Neural cell (in vitro differentiated cells): ENCODE results near the gene WFIKKN2. TPM values are rescaled to one million over a fixed set of nuclear protein-coding genes. Genes with fewer than 3 reads are reported as not detected.

ENCODE experiments used
- H2AFZ ChIP-seq: fragments of 200-600, 300-800 bp; sonication (generic), shearing (Covaris generic); 2 replicates; pipeline ENCODE4 v1.6.0; 2014; ENCODE audit warnings: low read depth, mild to moderate bottlenecking, antibody characterized with exemption, low read length, moderate library complexity
- H3F3A ChIP-seq: fragments of 200-600 bp; shearing (Covaris generic); 2 replicates; pipeline ENCODE4 v1.6.1; 2016; ENCODE audit warnings: mild to moderate bottlenecking, moderate library complexity, mixed read lengths, antibody characterized with exemption, low read length; ENCODE audit not compliant: insufficient read depth, poor library complexity, severe bottlenecking
- H3K27ac ChIP-seq: fragments of 200-600, 300-800 bp; sonication (generic), shearing (Covaris generic); 2 replicates; pipeline ENCODE4 v1.5.1; 2014; ENCODE audit warnings: mild to moderate bottlenecking, low read length, moderate library complexity
- H3K27me3 ChIP-seq: fragments of 300-800, 200-600 bp; sonication (generic), shearing (Covaris generic); 2 replicates; pipeline ENCODE4 v1.6.0; 2014; ENCODE audit warnings: mild to moderate bottlenecking, low read depth, low read length, moderate library complexity; ENCODE audit not compliant: insufficient read depth
- H3K36me3 ChIP-seq: fragments of 300-800, 200-600 bp; sonication (generic), shearing (Covaris generic); 2 replicates; pipeline ENCODE4 v1.5.1; 2014; ENCODE audit warnings: mild to moderate bottlenecking, antibody characterized with exemption, low read length, moderate library complexity; ENCODE audit not compliant: insufficient read depth
- H3K4me2 ChIP-seq: fragments of 300-800, 200-600 bp; sonication (generic), shearing (Covaris generic); 2 replicates; pipeline ENCODE4 v1.6.0; 2014; ENCODE audit warnings: mild to moderate bottlenecking, low read length
- H3K4me3 ChIP-seq: fragments of 300-800, 200-600 bp; sonication (generic), shearing (Covaris generic); 2 replicates; pipeline ENCODE4 v1.5.1; 2014; ENCODE audit warnings: mild to moderate bottlenecking, low read length, moderate library complexity
- H3K79me2 ChIP-seq: fragments of 200-600 bp; shearing (Covaris generic); replicated peaks from 2 replicates; pipeline ENCODE4 v1.6.0; 2014; ENCODE audit warnings: mild to moderate bottlenecking, low read length, moderate library complexity; ENCODE audit not compliant: insufficient read depth
- H3K9ac ChIP-seq: fragments of 300-800, 200-600 bp; sonication (generic), shearing (Covaris generic); 2 replicates; pipeline ENCODE4 v1.6.1; 2016; ENCODE audit warnings: mild to moderate bottlenecking, low read length, mixed read lengths
- H3K9me2 ChIP-seq: fragments of 200-600 bp; shearing (Covaris generic); 2 replicates; pipeline ENCODE4 v1.6.1; 2016; ENCODE audit warnings: mild to moderate bottlenecking, low read length, mixed read lengths; ENCODE audit not compliant: insufficient read depth
- H3K9me3 ChIP-seq: fragments of 200-600, 300-800 bp; sonication (generic), shearing (Covaris generic); 2 replicates; pipeline ENCODE4 v1.6.1; 2016; ENCODE audit warnings: mild to moderate bottlenecking, mixed run types, low read length, moderate library complexity, mixed read lengths
- H4K20me1 ChIP-seq: fragments of 200-600 bp; shearing (Covaris generic); 2 replicates; pipeline ENCODE4 v1.6.1; 2016; ENCODE audit warnings: mild to moderate bottlenecking, mixed run types; ENCODE audit not compliant: insufficient read depth
- CTCF ChIP-seq: fragments of 450-650 bp; IDR thresholded peaks from 2 replicates; pipeline ENCODE4 v1.5.1; 2014; ENCODE audit warnings: antibody characterized with exemption, mild to moderate bottlenecking, moderate library complexity; ENCODE audit not compliant: poor library complexity, severe bottlenecking
- EP300 ChIP-seq: fragments of 450-650 bp; conservative IDR thresholded peaks from 2 replicates; pipeline ENCODE4 v1.6.1; 2014; ENCODE audit warnings: antibody characterized with exemption, mild to moderate bottlenecking, moderate library complexity; ENCODE audit not compliant: poor library complexity, severe bottlenecking
- EZH2 ChIP-seq: fragments of 200-600, 300-800 bp; shearing (Covaris generic), sonication (generic); IDR thresholded peaks from 2 replicates; pipeline ENCODE4 v1.6.1; 2014; ENCODE audit warnings: antibody characterized with exemption, low read length, borderline replicate concordance, mild to moderate bottlenecking; ENCODE audit not compliant: insufficient read depth, poor library complexity, severe bottlenecking
- MXI1 ChIP-seq: fragments of 450-650 bp; conservative IDR thresholded peaks from 2 replicates; pipeline ENCODE4 v1.6.1; 2014; ENCODE audit warnings: antibody characterized with exemption, mild to moderate bottlenecking; ENCODE audit not compliant: poor library complexity, severe bottlenecking
- POLR2AphosphoS5 ChIP-seq: IDR thresholded peaks from 2 replicates; pipeline ENCODE4 v1.6.1; 2012
- RAD21 ChIP-seq: fragments of 450-650 bp; conservative IDR thresholded peaks from 2 replicates; pipeline ENCODE4 v1.6.1; 2014; ENCODE audit warnings: antibody characterized with exemption, mild to moderate bottlenecking, moderate library complexity
- REST ChIP-seq: IDR thresholded peaks from 2 replicates; pipeline ENCODE4 v1.6.1; 2012; ENCODE audit warnings: borderline replicate concordance
- SMC3 ChIP-seq: fragments of 450-650 bp; conservative IDR thresholded peaks from 2 replicates; pipeline ENCODE4 v1.6.1; 2014; ENCODE audit warnings: antibody characterized with exemption, mild to moderate bottlenecking, moderate library complexity; ENCODE audit not compliant: poor library complexity
- TAF1 ChIP-seq: IDR thresholded peaks from 2 replicates; pipeline ENCODE4 v1.6.1; 2012; ENCODE audit warnings: low read depth
- polyA plus RNA-seq: library from polyadenylated mRNA; depleted of rRNA; stranded (reverse); fragments of >200 nt; gene quantifications from 2 replicates; pipeline ENCODE4 v1.2.3, GENCODE V29; 2014

WFIKKN2 gene
- polyA plus RNA-seq, 1 donor from 2014 or later: not detected

- no peak overlapping the region for H3K4me3 ChIP-seq
- H3K4me2 ChIP-seq: no peak overlapping the region
- H3K9me2 ChIP-seq: no peaks in the 10 kb centered on the region
- H3F3A ChIP-seq: no peaks in the 10 kb centered on the region
- no peak overlapping the region for H3K27ac ChIP-seq
- no peaks in the 10 kb centered on the region for H4K20me1 ChIP-seq
- TF ChIP-seq POLR2AphosphoS5: no peak
- TF ChIP-seq EP300: no peak
- TF ChIP-seq MXI1: no peak
- TF ChIP-seq CTCF: no peak
- no peak overlapping the region for H2AFZ ChIP-seq
- H3K79me2 ChIP-seq: no peaks in the 10 kb centered on the region
- no peak overlapping the region for H3K9ac ChIP-seq
- no peaks in the 10 kb centered on the region for H3K27me3 ChIP-seq
- H3K9me3 ChIP-seq: no peaks in the 10 kb centered on the region
- H3K36me3 ChIP-seq: no peaks in the 10 kb centered on the region
Measured at GRCh38 chr17:50883850-50884438, 48.6 kb downstream of the WFIKKN2 start.

GRCh38 chr17:50884439-50885311 lies 49.3 kb downstream of the WFIKKN2 start:
- Histone ChIP-seq H3K9me2 (no peaks in the 10 kb centered on the region), H3K27me3 (no peaks in the 10 kb centered on the region), H3K79me2 (no peaks in the 10 kb centered on the region), H3K9me3 (no peaks in the 10 kb centered on the region), H3K4me2 (no peak overlapping the region), H3K36me3 (no peaks in the 10 kb centered on the region), H3K27ac (no peak overlapping the region), H2AFZ (no peak overlapping the region), H3K4me3 (no peak overlapping the region), H4K20me1 (no peaks in the 10 kb centered on the region), H3K9ac (no peak overlapping the region), H3F3A (no peaks in the 10 kb centered on the region)
- TF ChIP-seq SMC3 (no peak), EP300 (no peak), RAD21 (no peak), REST (no peak), TAF1 (no peak), CTCF (no peak), POLR2AphosphoS5 (no peak), MXI1 (no peak), EZH2 (no peak)
